GM21447 (cell line): ENCODE data around the gene KAZALD1.

Experiments
- ATAC-seq: cut with Tn5 transposase; IDR thresholded peaks from one replicate; pipeline ENCODE4 v1.9.1; 2021; ENCODE audit not compliant: unreplicated experiment

KAZALD1 gene

GRCh38 chr10:101047961-101048892, 13.6 kb upstream of the KAZALD1 start:
- no peak for ATAC-seq

- peak; percentile 65 for ATAC-seq
Observed at GRCh38 chr10:101050208-101051069, 11.3 kb upstream of the KAZALD1 start.

- no peak for ATAC-seq
Observed at GRCh38 chr10:101052285-101052684, 9.5 kb upstream of the KAZALD1 start.

- ATAC-seq = no peak
Observed at GRCh38 chr10:101053516-101053915, 8.3 kb upstream of the KAZALD1 start.

GRCh38 chr10:101054351-101054750, 7.4 kb upstream of the KAZALD1 start:
- no peak for ATAC-seq

GRCh38 chr10:101054876-101055275, 6.9 kb upstream of the KAZALD1 start:
- ATAC-seq = no peak

- no peak for ATAC-seq
Observed at GRCh38 chr10:101055411-101055810, 6.4 kb upstream of the KAZALD1 start.

- ATAC-seq = no peak
Observed at GRCh38 chr10:101056365-101057151, 5.2 kb upstream of the KAZALD1 start.

- ATAC-seq = peak; percentile 52
Observed at GRCh38 chr10:101060036-101060950, 1.5 kb upstream of the KAZALD1 start.

GRCh38 chr10:101060951-101061623, 702 bp upstream of the KAZALD1 start:
- ATAC-seq = peak; percentile 56

GRCh38 chr10:101062232-101063049, 652 bp downstream of the KAZALD1 start:
- ATAC-seq = no peak

GRCh38 chr10:101063050-101063525, 1.3 kb downstream of the KAZALD1 start:
- ATAC-seq = no peak

- no peak for ATAC-seq
Observed at GRCh38 chr10:101063548-101064414, 2.0 kb downstream of the KAZALD1 start.

- ATAC-seq = no peak
Observed at GRCh38 chr10:101064415-101065030, 2.7 kb downstream of the KAZALD1 start.

GRCh38 chr10:101065481-101066145, 3.8 kb downstream of the KAZALD1 start:
- no peak for ATAC-seq

GRCh38 chr10:101066146-101066895, 4.5 kb downstream of the KAZALD1 start:
- ATAC-seq = peak; percentile 46
